ENCODE data around the gene ACER1.
"Not testable (repeated sequence)": the region's sequence is repeated elsewhere in the genome, so short reads cannot be mapped to it uniquely, and the experiment has no call there.

GRCh38 chr19:6349271-6349670 lies 15.9 kb upstream of the ACER1 start:
- not testable (repeated sequence) for TF ChIP-seq CTCF, POLR2A (IDR thresholded peaks at IDR 0.05)

Data from lower leg skin (tissue), 3 donors.